Ectodermal cell (in vitro differentiated cells): ENCODE measurements around the gene LPCAT1.

Source experiments
- H3K27ac ChIP-seq: 2 replicates; pipeline ENCODE4 v1.7.0; 2013; ENCODE audit warnings: mild to moderate bottlenecking, low read depth, low read length; ENCODE audit not compliant: insufficient read depth, poor library complexity, severe bottlenecking
- H3K27me3 ChIP-seq: 2 replicates; pipeline ENCODE4 v1.7.0; 2013; ENCODE audit warnings: mild to moderate bottlenecking, low read length; ENCODE audit not compliant: insufficient read depth, control insufficient read depth, poor library complexity, severe bottlenecking
- H3K36me3 ChIP-seq: one replicate; pipeline ENCODE4 v1.7.0; 2013; ENCODE audit warnings: low read length; ENCODE audit not compliant: control insufficient read depth, insufficient read depth
- H3K4me1 ChIP-seq: one replicate; pipeline ENCODE4 v1.7.0; 2013; ENCODE audit warnings: low read length; ENCODE audit not compliant: control insufficient read depth, insufficient read depth
- H3K4me3 ChIP-seq: 2 replicates; pipeline ENCODE4 v1.7.0; 2013; ENCODE audit warnings: low read depth, low read length, control low read depth; ENCODE audit not compliant: insufficient read depth
- H3K9me3 ChIP-seq: 2 replicates; pipeline ENCODE4 v1.7.0; 2013; ENCODE audit warnings: mild to moderate bottlenecking, low read length, moderate library complexity; ENCODE audit not compliant: control insufficient read depth
- WGBS, 2 experiments: methylation state at CpG; one replicate each; pipeline ENCODE4 v1.1.7; 2013; ENCODE audit warnings: missing lambda C conversion rate in 2 of 2; 5-methylcytosine and 5-hydroxymethylcytosine counted together

LPCAT1 gene

GRCh38 chr5:1483856-1484729 is 39.7 kb downstream of the LPCAT1 start:
- H3K4me1 ChIP-seq = no peaks in the 10 kb centered on the region
- peaks cover 14% of the 10 kb centered on the region for H3K36me3 ChIP-seq
- no peak overlapping the region for H3K4me3 ChIP-seq
- no peak overlapping the region for H3K27ac ChIP-seq
- H3K9me3 ChIP-seq = no peaks in the 10 kb centered on the region
- no peaks in the 10 kb centered on the region for H3K27me3 ChIP-seq
- 92 to 94% methylated on average over 32 to 33 of the region's 33 CpGs for WGBS, 2 experiments

- Histone ChIP-seq H3K36me3 (peaks cover 14% of the 10 kb centered on the region), H3K9me3 (no peaks in the 10 kb centered on the region), H3K4me1 (no peaks in the 10 kb centered on the region), H3K4me3 (no peak overlapping the region), H3K27me3 (no peaks in the 10 kb centered on the region), H3K27ac (no peak overlapping the region)
- WGBS, 2 experiments = 96% methylated on average over 13 of the region's 13 CpGs
Measured at GRCh38 chr5:1483064-1483463, 40.7 kb downstream of the LPCAT1 start.

GRCh38 chr5:1481959-1482331 is 41.8 kb downstream of the LPCAT1 start:
- Histone ChIP-seq H3K27ac (no peak overlapping the region), H3K27me3 (no peaks in the 10 kb centered on the region), H3K36me3 (peaks cover 3% of the 10 kb centered on the region), H3K4me3 (no peak overlapping the region), H3K4me1 (no peaks in the 10 kb centered on the region), H3K9me3 (no peaks in the 10 kb centered on the region)
- WGBS, 2 experiments = 93 to 96% methylated on average over 12 of the region's 12 CpGs

- peaks cover 3% of the 10 kb centered on the region for H3K36me3 ChIP-seq
- 93 to 96% methylated on average over 26 of the region's 26 CpGs for WGBS, 2 experiments
- H3K4me3 ChIP-seq = no peak overlapping the region
- H3K27me3 ChIP-seq = no peaks in the 10 kb centered on the region
- H3K4me1 ChIP-seq = no peaks in the 10 kb centered on the region
- no peaks in the 10 kb centered on the region for H3K9me3 ChIP-seq
- no peak overlapping the region for H3K27ac ChIP-seq
Measured at GRCh38 chr5:1481266-1481958, 42.3 kb downstream of the LPCAT1 start.

GRCh38 chr5:1480806-1481205 is 43.0 kb downstream of the LPCAT1 start:
- no peaks in the 10 kb centered on the region for H3K4me1 ChIP-seq
- 92 to 93% methylated on average over 12 of the region's 12 CpGs for WGBS, 2 experiments
- no peak overlapping the region for H3K27ac ChIP-seq
- no peaks in the 10 kb centered on the region for H3K9me3 ChIP-seq
- H3K36me3 ChIP-seq = peaks cover 9% of the 10 kb centered on the region
- H3K27me3 ChIP-seq = no peaks in the 10 kb centered on the region
- no peak overlapping the region for H3K4me3 ChIP-seq

GRCh38 chr5:1480217-1480616 is 43.5 kb downstream of the LPCAT1 start:
- Histone ChIP-seq H3K4me1 (no peaks in the 10 kb centered on the region), H3K9me3 (no peaks in the 10 kb centered on the region), H3K36me3 (peaks cover 9% of the 10 kb centered on the region), H3K4me3 (no peak overlapping the region), H3K27ac (no peak overlapping the region), H3K27me3 (no peaks in the 10 kb centered on the region)
- 81 to 82% methylated on average over 14 of the region's 14 CpGs for WGBS, 2 experiments

- 76 to 77% methylated on average over 21 of the region's 21 CpGs for WGBS, 2 experiments
- Histone ChIP-seq H3K9me3 (no peaks in the 10 kb centered on the region), H3K36me3 (peaks cover 9% of the 10 kb centered on the region), H3K4me1 (no peaks in the 10 kb centered on the region), H3K4me3 (no peak overlapping the region), H3K27ac (no peak overlapping the region), H3K27me3 (no peaks in the 10 kb centered on the region)
Measured at GRCh38 chr5:1479581-1480188, 44.1 kb downstream of the LPCAT1 start.

GRCh38 chr5:1479066-1479465 is 44.7 kb downstream of the LPCAT1 start:
- Histone ChIP-seq H3K27ac (no peak overlapping the region), H3K4me3 (no peak overlapping the region), H3K9me3 (no peaks in the 10 kb centered on the region), H3K27me3 (no peaks in the 10 kb centered on the region), H3K36me3 (peaks cover 9% of the 10 kb centered on the region), H3K4me1 (no peaks in the 10 kb centered on the region)
- 92 to 93% methylated on average over 7 of the region's 7 CpGs for WGBS, 2 experiments

GRCh38 chr5:1478271-1479035 is 45.3 kb downstream of the LPCAT1 start:
- no peaks in the 10 kb centered on the region for H3K27me3 ChIP-seq
- H3K4me1 ChIP-seq = no peaks in the 10 kb centered on the region
- H3K36me3 ChIP-seq = peaks cover 9% of the 10 kb centered on the region
- WGBS, 2 experiments = 94 to 95% methylated on average over 12 to 13 of the region's 13 CpGs
- H3K4me3 ChIP-seq = no peak overlapping the region
- no peak overlapping the region for H3K27ac ChIP-seq
- H3K9me3 ChIP-seq = no peaks in the 10 kb centered on the region
